Thyroid gland (tissue), 4 donors: ENCODE results near the gene ABCG5.

Experiments used
- POLR2A ChIP-seq, 2 donors: fragments of 450-650 bp; IDR thresholded peaks; one replicate each; pipeline ENCODE4 v1.6.1; 2017; ENCODE audit warnings: antibody characterized with exemption in 2 of 2, mild to moderate bottlenecking in 2 of 2, moderate library complexity in 1 of 2
- TF ChIP-seq, protein P1 (sequence below), 6 experiments: fragments of 200-600 bp in 3 of 6; fragments of 450-650 bp in 3 of 6; sonication (generic) in 3 of 6; IDR thresholded peaks; one replicate each; pipeline ENCODE4 v1.5.1; 2016 to 2019; ENCODE audit warnings: antibody characterized with exemption in 6 of 6, mild to moderate bottlenecking in 2 of 6, inconsistent platforms in 1 of 6, moderate library complexity in 1 of 6

DNA sequence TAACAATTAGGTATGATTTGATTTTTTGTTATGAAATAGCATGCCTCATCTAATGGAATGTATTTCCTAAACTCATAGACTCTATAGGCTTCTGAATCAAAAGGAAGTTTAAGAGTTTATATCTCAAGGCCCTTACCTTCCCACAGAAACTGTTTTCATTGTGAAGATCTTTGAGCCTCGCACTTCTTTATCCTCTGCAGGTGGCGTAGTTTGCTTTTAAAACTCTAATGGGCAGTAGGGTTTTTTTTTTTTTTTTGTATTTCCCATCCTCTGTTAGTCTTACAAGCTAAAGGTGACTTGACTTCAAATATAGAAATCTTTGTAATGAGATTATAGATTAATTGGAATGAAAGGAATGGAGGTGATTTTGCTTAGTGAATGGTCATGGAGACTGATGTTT is 36.5 kb downstream of the ABCG5 start:
- TF ChIP-seq, protein P1, sequence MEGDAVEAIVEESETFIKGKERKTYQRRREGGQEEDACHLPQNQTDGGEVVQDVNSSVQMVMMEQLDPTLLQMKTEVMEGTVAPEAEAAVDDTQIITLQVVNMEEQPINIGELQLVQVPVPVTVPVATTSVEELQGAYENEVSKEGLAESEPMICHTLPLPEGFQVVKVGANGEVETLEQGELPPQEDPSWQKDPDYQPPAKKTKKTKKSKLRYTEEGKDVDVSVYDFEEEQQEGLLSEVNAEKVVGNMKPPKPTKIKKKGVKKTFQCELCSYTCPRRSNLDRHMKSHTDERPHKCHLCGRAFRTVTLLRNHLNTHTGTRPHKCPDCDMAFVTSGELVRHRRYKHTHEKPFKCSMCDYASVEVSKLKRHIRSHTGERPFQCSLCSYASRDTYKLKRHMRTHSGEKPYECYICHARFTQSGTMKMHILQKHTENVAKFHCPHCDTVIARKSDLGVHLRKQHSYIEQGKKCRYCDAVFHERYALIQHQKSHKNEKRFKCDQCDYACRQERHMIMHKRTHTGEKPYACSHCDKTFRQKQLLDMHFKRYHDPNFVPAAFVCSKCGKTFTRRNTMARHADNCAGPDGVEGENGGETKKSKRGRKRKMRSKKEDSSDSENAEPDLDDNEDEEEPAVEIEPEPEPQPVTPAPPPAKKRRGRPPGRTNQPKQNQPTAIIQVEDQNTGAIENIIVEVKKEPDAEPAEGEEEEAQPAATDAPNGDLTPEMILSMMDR (IDR thresholded peaks at IDR 0.05): no peak
- no peak for TF ChIP-seq POLR2A (IDR thresholded peaks at IDR 0.05)
